HL-60 (cell line): ENCODE measurements around the gene PRIMA1.

ENCODE experiments used
- DNase-seq, 2 experiments: peaks; one replicate each; pipeline ENCODE4 v3.0.0-alpha.2; 2010 to 2020; ENCODE audit warnings: low read depth in 1 of 2, low spot score in 1 of 2
- H3K27ac ChIP-seq: fragments of 250-450 bp; sonication (Bioruptor Pico); replicated peaks from 2 replicates; pipeline ENCODE4 v1.5.1; 2020; ENCODE audit warnings: mild to moderate bottlenecking, moderate library complexity
- H3K27me3 ChIP-seq: fragments of 250-450 bp; sonication (Bioruptor Pico); 2 replicates; pipeline ENCODE4 v1.5.1; 2021; ENCODE audit warnings: mild to moderate bottlenecking, moderate library complexity; ENCODE audit not compliant: insufficient read depth, poor library complexity, severe bottlenecking
- H3K4me3 ChIP-seq: replicated peaks from 2 replicates; pipeline ENCODE4 v1.5.1; 2011; ENCODE audit warnings: mild to moderate bottlenecking, control low read depth, low read length; ENCODE audit not compliant: insufficient read depth
- CTCF ChIP-seq: IDR thresholded peaks from one replicate; pipeline ENCODE4 v1.5.1; 2011; ENCODE audit warnings: low read length, control low read depth, inconsistent platforms; ENCODE audit not compliant: insufficient read depth
- GABPA ChIP-seq: IDR thresholded peaks from 2 replicates; pipeline ENCODE4 v1.6.1; 2012; ENCODE audit warnings: low read depth
- POLR2AphosphoS5 ChIP-seq: IDR thresholded peaks from 2 replicates; pipeline ENCODE4 v1.6.1; 2012; ENCODE audit warnings: low read depth
- REST ChIP-seq: IDR thresholded peaks from 2 replicates; pipeline ENCODE4 v1.6.1; 2012; ENCODE audit warnings: low read depth; ENCODE audit not compliant: insufficient replicate concordance
- SPI1 ChIP-seq: IDR thresholded peaks from 2 replicates; pipeline ENCODE4 v1.6.1; 2012; ENCODE audit warnings: low read depth, mild to moderate bottlenecking, borderline replicate concordance

The PRIMA1 gene

GRCh38 chr14:93736378-93737014, 51.8 kb downstream of the PRIMA1 start:
- TF ChIP-seq POLR2AphosphoS5, result no peak
- peak; percentile 7 for TF ChIP-seq CTCF
- Histone ChIP-seq H3K27ac (no peak overlapping the region), H3K27me3 (peaks cover 7% of the 10 kb centered on the region), H3K4me3 (no peak overlapping the region)
- no peak for DNase-seq

DNA sequence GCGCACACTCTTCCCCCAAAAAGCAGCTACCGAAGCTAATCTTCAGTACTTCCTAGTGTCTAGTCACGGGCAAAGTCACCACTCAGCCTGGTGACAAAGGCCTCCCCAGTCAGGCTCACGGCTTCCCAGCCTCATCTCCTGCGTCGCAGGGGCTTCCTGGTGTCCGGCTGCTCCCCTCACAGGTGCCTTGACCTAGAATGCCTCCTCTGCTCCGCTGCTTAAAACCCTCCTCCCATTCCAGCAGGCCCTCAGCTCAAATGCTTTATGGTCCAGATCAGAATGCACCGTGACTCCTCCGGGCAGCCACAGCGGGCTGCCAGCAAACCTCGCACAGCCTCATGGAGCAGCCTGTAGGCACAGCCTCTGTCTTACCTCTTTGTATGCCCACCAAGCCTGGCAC, 53.1 kb downstream of the PRIMA1 start:
- DNase-seq, result no peak
- no peak overlapping the region for H3K4me3 ChIP-seq
- H3K27ac ChIP-seq, result no peak overlapping the region
- TF ChIP-seq REST, result no peak
- no peak for TF ChIP-seq CTCF
- no peak for TF ChIP-seq SPI1
- TF ChIP-seq POLR2AphosphoS5, result no peak
- TF ChIP-seq GABPA, result no peak
- peaks cover 10% of the 10 kb centered on the region for H3K27me3 ChIP-seq

DNA sequence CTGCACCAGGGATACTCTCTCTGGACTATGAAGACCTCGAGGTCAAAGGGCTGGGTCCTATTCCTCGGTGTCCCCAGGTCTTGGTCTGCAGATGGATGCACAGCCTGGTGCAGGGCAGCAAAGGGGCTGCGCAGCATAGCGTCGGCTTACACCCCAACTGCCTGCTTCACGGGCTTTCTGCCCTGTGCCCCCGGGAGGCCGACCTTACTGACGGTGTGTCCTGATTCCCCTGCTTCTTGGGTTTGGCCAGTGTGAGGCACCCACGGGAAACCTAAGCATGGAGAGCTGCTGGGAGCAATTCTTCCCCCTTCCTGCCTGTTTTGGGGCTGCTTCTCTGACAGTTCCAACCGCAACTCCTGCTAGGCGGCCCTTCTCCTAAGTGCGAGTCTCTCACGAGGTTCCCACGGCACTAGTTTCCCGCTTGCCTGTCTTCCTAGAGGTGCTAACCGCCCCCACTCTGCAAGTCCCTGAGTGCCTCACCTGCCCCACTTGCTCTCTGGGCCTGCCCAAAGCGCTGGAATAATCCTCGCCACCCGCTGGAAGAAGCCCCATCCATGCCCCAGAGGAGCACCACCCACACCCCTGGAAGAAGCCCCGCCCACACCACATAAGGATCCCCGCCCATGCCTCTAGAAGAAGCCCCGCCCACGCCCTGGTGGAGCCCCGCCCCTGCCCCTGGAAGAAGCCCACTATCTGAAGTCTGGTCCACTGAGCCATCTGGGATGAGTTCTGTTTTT, 54.0 kb downstream of the PRIMA1 start:
- no peak overlapping the region for H3K4me3 ChIP-seq
- H3K27ac ChIP-seq, result no peak overlapping the region
- peaks cover 10% of the 10 kb centered on the region for H3K27me3 ChIP-seq
- TF ChIP-seq GABPA (no peak), POLR2AphosphoS5 (no peak), REST (no peak)
- no peak for DNase-seq

DNA sequence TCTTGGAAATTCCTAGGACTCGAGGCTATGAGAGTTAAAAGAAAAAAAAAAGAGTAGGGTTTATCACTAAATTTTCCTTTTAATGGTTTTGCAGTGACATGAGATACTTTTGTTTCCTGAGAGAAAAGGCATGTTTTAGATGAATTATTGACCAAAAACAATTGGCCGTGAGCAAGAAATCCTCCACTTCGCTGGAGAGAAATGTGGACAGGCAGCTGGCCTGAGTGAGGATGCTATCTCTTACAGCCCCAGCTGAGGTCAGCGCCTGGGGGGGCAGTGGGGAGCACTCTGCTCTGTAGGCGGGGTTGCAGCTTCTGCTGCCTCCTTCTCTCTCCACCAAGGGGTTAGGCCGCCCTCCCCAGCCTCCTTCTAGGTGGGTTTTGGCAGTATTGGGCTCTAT, 54.7 kb downstream of the PRIMA1 start:
- TF ChIP-seq CTCF, result no peak

More for the DNA sequence above, 54.7 kb downstream of the PRIMA1 start:
- no peak for DNase-seq
- Histone ChIP-seq H3K4me3 (no peak overlapping the region), H3K27me3 (peaks cover 9% of the 10 kb centered on the region), H3K27ac (no peak overlapping the region)
